Liver (tissue), 3 donors: ENCODE measurements around the gene MRC1.

Experiments
- EGR1 ChIP-seq, 2 donors: IDR thresholded peaks; 2 replicates each; pipeline ENCODE4 v1.6.1; 2016 to 2018; ENCODE audit warnings: antibody characterized with exemption in 2 of 2, low read depth in 2 of 2
- FOXA1 ChIP-seq: IDR thresholded peaks from 2 replicates; pipeline ENCODE4 v1.6.1; 2016; ENCODE audit warnings: antibody characterized with exemption
- HNF4G ChIP-seq: IDR thresholded peaks from 2 replicates; pipeline ENCODE4 v1.6.1; 2016; ENCODE audit warnings: antibody characterized with exemption
- RAD21 ChIP-seq, 2 donors: IDR thresholded peaks; 2 replicates each; pipeline ENCODE4 v1.6.1; 2016; ENCODE audit warnings: antibody characterized with exemption in 2 of 2, mild to moderate bottlenecking in 2 of 2
- SP1 ChIP-seq: IDR thresholded peaks from 2 replicates; pipeline ENCODE4 v1.6.1; 2018; ENCODE audit warnings: antibody characterized with exemption, mild to moderate bottlenecking
- TAF1 ChIP-seq: conservative IDR thresholded peaks from 2 replicates; pipeline ENCODE4 v1.6.1; 2016; ENCODE audit warnings: antibody characterized with exemption, mild to moderate bottlenecking
- YY1 ChIP-seq: IDR thresholded peaks from 2 replicates; pipeline ENCODE4 v1.6.1; 2016; ENCODE audit warnings: antibody characterized with exemption, mild to moderate bottlenecking
- TF ChIP-seq, protein P1 (sequence below): fragments of 150-350 bp; IDR thresholded peaks from 2 replicates; pipeline ENCODE4 v1.5.1; 2017; ENCODE audit warnings: improper control_type of control experiment, low read depth, low read length; ENCODE audit not compliant: missing input control
- TF ChIP-seq, protein P2 (sequence below): IDR thresholded peaks from 2 replicates; pipeline ENCODE4 v1.6.1; 2016; ENCODE audit warnings: antibody characterized with exemption
- TF ChIP-seq, protein P3 (sequence below): IDR thresholded peaks from 2 replicates; pipeline ENCODE4 v1.6.1; 2016; ENCODE audit warnings: antibody characterized with exemption
- donor health status: healthy.
- donor health status: healthy.

DNA sequence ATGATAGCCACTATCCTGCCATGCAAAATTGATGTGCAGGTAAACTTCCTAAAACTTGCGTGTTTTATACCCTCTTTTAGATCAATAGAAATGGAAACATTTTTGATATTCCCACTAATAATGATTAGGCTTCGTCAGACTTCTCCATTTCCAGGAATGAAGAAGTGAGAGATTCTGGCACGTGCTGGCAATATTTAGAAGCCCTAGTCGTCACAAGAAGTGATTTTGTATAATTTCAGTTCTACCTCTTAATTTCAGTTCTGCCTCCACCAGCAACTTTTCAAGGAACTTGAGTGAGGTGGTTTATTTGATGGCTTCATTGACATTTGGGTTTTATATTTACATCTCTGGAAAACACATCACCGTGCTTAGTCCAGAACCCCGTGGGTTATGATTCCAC lies 61.9 kb downstream of the MRC1 start:
- TF ChIP-seq HNF4G: no peak
- no peak for TF ChIP-seq EGR1 (IDR thresholded peaks at IDR 0.05; ENCODE audit: low read depth in 2 of 2)
- TF ChIP-seq, protein P1, sequence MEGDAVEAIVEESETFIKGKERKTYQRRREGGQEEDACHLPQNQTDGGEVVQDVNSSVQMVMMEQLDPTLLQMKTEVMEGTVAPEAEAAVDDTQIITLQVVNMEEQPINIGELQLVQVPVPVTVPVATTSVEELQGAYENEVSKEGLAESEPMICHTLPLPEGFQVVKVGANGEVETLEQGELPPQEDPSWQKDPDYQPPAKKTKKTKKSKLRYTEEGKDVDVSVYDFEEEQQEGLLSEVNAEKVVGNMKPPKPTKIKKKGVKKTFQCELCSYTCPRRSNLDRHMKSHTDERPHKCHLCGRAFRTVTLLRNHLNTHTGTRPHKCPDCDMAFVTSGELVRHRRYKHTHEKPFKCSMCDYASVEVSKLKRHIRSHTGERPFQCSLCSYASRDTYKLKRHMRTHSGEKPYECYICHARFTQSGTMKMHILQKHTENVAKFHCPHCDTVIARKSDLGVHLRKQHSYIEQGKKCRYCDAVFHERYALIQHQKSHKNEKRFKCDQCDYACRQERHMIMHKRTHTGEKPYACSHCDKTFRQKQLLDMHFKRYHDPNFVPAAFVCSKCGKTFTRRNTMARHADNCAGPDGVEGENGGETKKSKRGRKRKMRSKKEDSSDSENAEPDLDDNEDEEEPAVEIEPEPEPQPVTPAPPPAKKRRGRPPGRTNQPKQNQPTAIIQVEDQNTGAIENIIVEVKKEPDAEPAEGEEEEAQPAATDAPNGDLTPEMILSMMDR: no peak
- no peak for TF ChIP-seq YY1
- TF ChIP-seq, protein P2, sequence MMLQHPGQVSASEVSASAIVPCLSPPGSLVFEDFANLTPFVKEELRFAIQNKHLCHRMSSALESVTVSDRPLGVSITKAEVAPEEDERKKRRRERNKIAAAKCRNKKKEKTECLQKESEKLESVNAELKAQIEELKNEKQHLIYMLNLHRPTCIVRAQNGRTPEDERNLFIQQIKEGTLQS: no peak
- TF ChIP-seq TAF1: no peak
- TF ChIP-seq SP1: no peak
- TF ChIP-seq RAD21 (IDR thresholded peaks at IDR 0.05): no peak
- TF ChIP-seq, protein P3, sequence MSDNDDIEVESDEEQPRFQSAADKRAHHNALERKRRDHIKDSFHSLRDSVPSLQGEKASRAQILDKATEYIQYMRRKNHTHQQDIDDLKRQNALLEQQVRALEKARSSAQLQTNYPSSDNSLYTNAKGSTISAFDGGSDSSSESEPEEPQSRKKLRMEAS: no peak
- no peak for TF ChIP-seq FOXA1
